Erythroblast (primary cell): Measurements from ENCODE around the gene KIRREL1.

Source experiments
- GATA1 ChIP-seq: IDR thresholded peaks from 2 replicates; pipeline ENCODE4 v1.6.1; 2011; ENCODE audit warnings: low read depth, mild to moderate bottlenecking, control low read depth, low read length, moderate library complexity
- POLR2A ChIP-seq: IDR thresholded peaks from 2 replicates; pipeline ENCODE4 v1.6.1; 2011; ENCODE audit warnings: mild to moderate bottlenecking, low read length

DNA sequence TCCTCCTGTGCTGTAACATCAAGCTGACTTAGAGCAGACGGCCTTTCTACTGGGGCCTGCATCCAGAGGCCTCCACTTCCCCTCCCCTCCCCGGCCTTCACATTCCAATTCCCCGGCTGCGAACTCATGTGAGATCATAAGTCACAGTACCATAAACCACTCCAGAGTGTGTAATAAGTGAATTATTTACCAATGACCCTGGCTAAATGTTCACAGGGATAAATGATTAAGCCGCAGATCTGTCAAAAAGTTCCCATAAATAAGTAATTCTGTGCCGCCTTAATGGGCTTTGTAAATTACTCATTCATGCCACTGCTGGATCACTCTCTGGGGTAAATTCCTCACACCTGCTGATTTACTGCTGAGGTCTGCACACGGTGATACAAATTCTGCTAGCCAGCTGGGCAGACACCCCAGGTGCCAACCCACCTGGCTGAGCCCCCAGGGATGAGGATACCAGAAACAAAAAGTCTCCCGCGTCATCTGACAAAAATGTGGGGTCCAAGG, 27.4 kb upstream of the KIRREL1 start:
- TF ChIP-seq POLR2A = no peak
- TF ChIP-seq GATA1 = no peak
